Measurements from ENCODE around the gene YY1. TPM values are rescaled to one million over a fixed set of nuclear protein-coding genes. Genes with fewer than 3 reads are reported as not detected.
A peak's percentile ranks its signal among the peaks of the same experiment; 100 is the strongest.
"Not testable (repeated sequence)": the region's sequence is repeated elsewhere in the genome, so short reads cannot be mapped to it uniquely, and the experiment has no call there.

YY1 gene
- total RNA-seq, 4 donors from 2014 or later: 39.3 to 48.7 (median 43.7) TPM

- peaks cover 10 to 27% of the 10 kb centered on the region in 2 donors for H3K4me1 ChIP-seq
- DNase-seq (peak in 1 of 2 donors; percentile 36), ATAC-seq (peak; percentile 6 to 14)
- H3K9me3 ChIP-seq: no peaks in the 10 kb centered on the region
- in situ Hi-C loops (cut with MboI; ENCODE audit: low sequenced_read_pairs in 4 of 4): no loop called here
- no peak for TF ChIP-seq POLR2A (IDR thresholded peaks at IDR 0.05)
- H3K4me3 ChIP-seq: peak overlapping the region; percentile 68 to 98 (median 87)
- H3K27me3 ChIP-seq: no peaks in the 10 kb centered on the region
- intact Hi-C loops (cut with DNase I; ENCODE audit: low total_unique reads): loop anchor here (1.0 to 2.0 kb wide), 3 partner anchors 21 to 71 kb away; partner anchors contain the start of gene WDR25
- peak overlapping the region; percentile 79 to 96 (median 94) for H3K27ac ChIP-seq
- H3K36me3 ChIP-seq: no peaks in the 10 kb centered on the region
These were observed 66.6 kb downstream of the YY1 start for GRCh38 chr14:100305324-100306100.

GRCh38 chr14:100306101-100306997 lies 67.4 kb downstream of the YY1 start, which contains the start of gene SLC25A29:
Gene SLC25A29 (minus strand): TSS chr14:100306444. CDS start chr14:100306232, 212 bp downstream.
- in situ Hi-C loops (cut with MboI; ENCODE audit: low sequenced_read_pairs in 4 of 4): no loop called here
- ATAC-seq (peak; percentile 83 to 85), DNase-seq (peak; percentile 79 to 89)
- no peaks in the 10 kb centered on the region for H3K9me3 ChIP-seq
- TF ChIP-seq POLR2A (IDR thresholded peaks at IDR 0.05) (peak; percentile 89 to 94), CTCF (IDR thresholded peaks at IDR 0.05 in 4 of 5, conservative IDR thresholded peaks at IDR 0.05 in 1 of 5) (no peak)
- no peaks in the 10 kb centered on the region for H3K27me3 ChIP-seq
- peak within 1 kb of the TSS; percentile 79 to 99 (median 96) for H3K4me3 ChIP-seq
- peaks cover 10 to 27% of the 10 kb centered on the region in 2 donors for H3K4me1 ChIP-seq
- intact Hi-C loops (cut with DNase I; ENCODE audit: low total_unique reads): loop anchor here (1.0 to 2.0 kb wide), 2 partner anchors 66 to 70 kb away; partner anchors contain the start of gene WDR25
- peak within 1 kb of the TSS; percentile 93 to 98 (median 95) for H3K27ac ChIP-seq
- no peaks in the 10 kb centered on the region for H3K36me3 ChIP-seq

- H3K27ac ChIP-seq: peak overlapping the region; percentile 93 to 98 (median 95)
- no peak for TF ChIP-seq POLR2A (IDR thresholded peaks at IDR 0.05)
- no peak for TF ChIP-seq CTCF (IDR thresholded peaks at IDR 0.05 in 4 of 5, conservative IDR thresholded peaks at IDR 0.05 in 1 of 5)
- peak overlapping the region; percentile 79 to 99 (median 96) for H3K4me3 ChIP-seq
- DNase-seq: no peak
- H3K36me3 ChIP-seq: no peaks in the 10 kb centered on the region
- no peaks in the 10 kb centered on the region for H3K27me3 ChIP-seq
- ATAC-seq: peak; percentile 34 to 35
- H3K4me1 ChIP-seq: peaks cover 10 to 27% of the 10 kb centered on the region in 2 donors
- intact Hi-C loops (cut with DNase I; ENCODE audit: low total_unique reads): loop anchor here (1.0 to 2.0 kb wide), 2 partner anchors 66 to 69 kb away; partner anchors contain the start of gene WDR25
- H3K9me3 ChIP-seq: no peaks in the 10 kb centered on the region
- in situ Hi-C loops (cut with MboI; ENCODE audit: low sequenced_read_pairs in 4 of 4): no loop called here
These were observed 68.2 kb downstream of the YY1 start for GRCh38 chr14:100306998-100307765.

- TF ChIP-seq POLR2A (IDR thresholded peaks at IDR 0.05) (no peak), CTCF (IDR thresholded peaks at IDR 0.05 in 4 of 5, conservative IDR thresholded peaks at IDR 0.05 in 1 of 5) (no peak)
- peak overlapping the region; percentile 93 to 98 (median 95) for H3K27ac ChIP-seq
- ATAC-seq (no peak), DNase-seq (no peak)
- no peaks in the 10 kb centered on the region for H3K27me3 ChIP-seq
- peaks cover 13 to 28% of the 10 kb centered on the region in 2 donors for H3K4me1 ChIP-seq
- H3K36me3 ChIP-seq: no peaks in the 10 kb centered on the region
- H3K4me3 ChIP-seq: peak overlapping the region; percentile 79 to 99 (median 96)
- in situ Hi-C loops (cut with MboI; ENCODE audit: low sequenced_read_pairs in 4 of 4) (no loop called here), intact Hi-C loops (cut with DNase I; ENCODE audit: low total_unique reads) (loop anchor here (2.0 kb wide), 1 partner anchor 67 kb away; no protein-coding TSS in a partner anchor)
- no peaks in the 10 kb centered on the region for H3K9me3 ChIP-seq
These were observed 69.0 kb downstream of the YY1 start for GRCh38 chr14:100307766-100308426.

- Histone ChIP-seq H3K4me1 (peaks cover 18 to 33% of the 10 kb centered on the region in 2 donors), H3K27ac (peak overlapping the region in 3 of 4 donors; percentile 93 to 96 (median 94))
- H3K36me3 ChIP-seq; H3K9me3 ChIP-seq; H3K27me3 ChIP-seq; H3K4me3 ChIP-seq; in situ Hi-C loops (cut with MboI; ENCODE audit: low sequenced_read_pairs in 4 of 4); intact Hi-C loops (cut with DNase I; ENCODE audit: low total_unique reads); ATAC-seq; DNase-seq: not testable (repeated sequence)
These were observed 69.5 kb downstream of the YY1 start for GRCh38 chr14:100308427-100308792.
